HepG2 (cell line): Measurements from ENCODE around the gene EGFR. TPM values are rescaled to one million over a fixed set of nuclear protein-coding genes. Genes with fewer than 3 reads are reported as not detected.

ENCODE experiments used
- ELF3 ChIP-seq: IDR thresholded peaks from 2 replicates; pipeline ENCODE4 v1.6.1; 2016; ENCODE audit warnings: missing genetic modification reagents, missing compliant biosample characterization
- HNF4G ChIP-seq, 2 experiments: sonication (generic) in 1 of 2; formaldehyde crosslinking in 1 of 2; IDR thresholded peaks; 2 replicates each; pipeline versions ENCODE4 v1.4.0 to v1.6.1; 2011 to 2020; ENCODE audit warnings: borderline replicate concordance in 2 of 2, low read depth in 2 of 2, mild to moderate bottlenecking in 2 of 2, low read length in 1 of 2, missing genetic modification reagents in 1 of 2, moderate library complexity in 1 of 2
- HNRNPLL ChIP-seq: fragments of 200-400 bp; formaldehyde crosslinking; IDR thresholded peaks from 2 replicates; pipeline ENCODE4 v1.6.1; 2017; ENCODE audit warnings: mild to moderate bottlenecking, low read depth, low read length; ENCODE audit not compliant: poor library complexity, severe bottlenecking
- KDM2A ChIP-seq: sonication (generic); formaldehyde crosslinking; IDR thresholded peaks from 2 replicates; pipeline ENCODE4 v1.4.0; 2020; ENCODE audit warnings: low read depth, missing genetic modification reagents, borderline replicate concordance
- NCOA2 ChIP-seq: sonication (generic); formaldehyde crosslinking; IDR thresholded peaks from 2 replicates; pipeline ENCODE4 v1.8.0; 2022; ENCODE audit warnings: inconsistent platforms
- POLR2AphosphoS2 ChIP-seq: IDR thresholded peaks from 2 replicates; pipeline ENCODE4 v1.6.1; 2011; ENCODE audit warnings: low read depth, low read length, improper control_type of control experiment
- SRF ChIP-seq: IDR thresholded peaks from 2 replicates; pipeline ENCODE4 v1.6.1; 2011; ENCODE audit warnings: mild to moderate bottlenecking, low read depth, low read length, moderate library complexity
- SUZ12 ChIP-seq: fragments of 150-350 bp; IDR thresholded peaks from 2 replicates; pipeline ENCODE4 v1.6.1; 2014; ENCODE audit warnings: low read depth, low read length
- THAP7 ChIP-seq: sonication (generic); formaldehyde crosslinking; IDR thresholded peaks from 2 replicates; pipeline ENCODE4 v1.8.1; 2023; ENCODE audit warnings: mild to moderate bottlenecking, missing genetic modification reagents
- WIZ ChIP-seq: sonication (generic); formaldehyde crosslinking; IDR thresholded peaks from 2 replicates; pipeline ENCODE4 v1.5.1; 2020; ENCODE audit warnings: mild to moderate bottlenecking, missing genetic modification reagents
- ZBTB20 ChIP-seq: sonication (generic); formaldehyde crosslinking; IDR thresholded peaks from 2 replicates; pipeline ENCODE4 v1.8.1; 2023; ENCODE audit warnings: missing genetic modification reagents, low read depth, mild to moderate bottlenecking, borderline replicate concordance
- ZBTB39 ChIP-seq: sonication (generic); formaldehyde crosslinking; IDR thresholded peaks from 2 replicates; pipeline ENCODE4 v1.5.0; 2020; ENCODE audit warnings: missing genetic modification reagents
- ZNF260 ChIP-seq: sonication (generic); formaldehyde crosslinking; IDR thresholded peaks from 2 replicates; pipeline ENCODE4 v1.4.0; 2020; ENCODE audit warnings: missing genetic modification reagents, low read depth, mild to moderate bottlenecking, borderline replicate concordance
- ZNF280B ChIP-seq: sonication (generic); formaldehyde crosslinking; IDR thresholded peaks from 2 replicates; pipeline ENCODE4 v1.5.0; 2020; ENCODE audit warnings: missing genetic modification reagents, mild to moderate bottlenecking, borderline replicate concordance
- ZNF883 ChIP-seq: sonication (generic); formaldehyde crosslinking; IDR thresholded peaks from 2 replicates; pipeline ENCODE4 v1.5.1; 2020; ENCODE audit warnings: mild to moderate bottlenecking, missing genetic modification reagents; ENCODE audit errors: not compliant biosample characterization
- ZSCAN25 ChIP-seq: sonication (generic); formaldehyde crosslinking; IDR thresholded peaks from 2 replicates; pipeline ENCODE4 v1.8.0; 2022; ENCODE audit warnings: mild to moderate bottlenecking, missing genetic modification reagents
- polyA plus RNA-seq, 8 experiments: library from polyadenylated mRNA; depleted of rRNA in 3 of 8; stranded (reverse) in 7 of 8; unstranded in 1 of 8; fragments of >200 nt; fragmentation: Illumina TruSeq in 4 of 8; extraction: Trizol in 4 of 8; gene quantifications; 2 replicates each; pipeline versions ENCODE4 v1.2.1 to v1.2.3, GENCODE V29; 2011 to 2016; ENCODE audit warnings: low read depth in 4 of 8, missing spikeins in 1 of 8, mixed read lengths in 1 of 8; ENCODE audit not compliant: insufficient read depth in 1 of 8
- total RNA-seq, 5 experiments: library from RNA; depleted of rRNA; stranded (reverse); fragments of >200 nt; fragmentation: Illumina TruSeq; extraction: Trizol; gene quantifications; 2 replicates each; pipeline ENCODE4 v1.2.3, GENCODE V29; 2016; ENCODE audit warnings: low read depth in 1 of 5
- TF ChIP-seq, protein P1 (sequence below): sonication (generic); formaldehyde crosslinking; IDR thresholded peaks from 2 replicates; pipeline ENCODE4 v1.9.0; 2021; ENCODE audit warnings: missing genetic modification reagents, mild to moderate bottlenecking, borderline replicate concordance
- TF ChIP-seq, protein P2 (sequence below): sonication (generic); formaldehyde crosslinking; IDR thresholded peaks from 2 replicates; pipeline ENCODE4 v1.4.0; 2020; ENCODE audit warnings: missing genetic modification reagents
- TF ChIP-seq, protein P3 (sequence below): sonication (generic); formaldehyde crosslinking; IDR thresholded peaks from 2 replicates; pipeline ENCODE4 v1.4.0; 2020; ENCODE audit warnings: missing genetic modification reagents

Gene EGFR
- total and polyA plus RNA-seq, 2 of the 13 experiments (the other 11 are each of a cell fraction or from before 2014, with no cell fraction given) = 7.0 to 10.0 TPM

GRCh38 chr7:55077561-55078410 is 59.0 kb downstream of the EGFR start (continued):
- TF ChIP-seq ZBTB39 (CRISPR knock-in tag) (no peak), THAP7 (no peak), NCOA2 (peak; percentile 58), WIZ (CRISPR knock-in tag) (no peak), POLR2AphosphoS2 (no peak), ZSCAN25 (CRISPR knock-in tag) (peak; percentile 80; the same call in 1 of the 2 replicates), ZNF883 (CRISPR knock-in tag) (peak; percentile 28), ZNF280B (CRISPR knock-in tag) (no peak), ZBTB20 (CRISPR knock-in tag) (0 out of 2 replicates have a peak, but pooled peaks have one; percentile 27), SUZ12 (no peak), ZNF260 (CRISPR knock-in tag) (no peak), HNRNPLL (peak; percentile 32), ELF3 (CRISPR knock-in tag) (peak; percentile 67), HNF4G (IDR thresholded peaks at IDR 0.05; ENCODE audit: borderline replicate concordance, low read depth, low read length) (peak; percentile 66), HNF4G (CRISPR knock-in tag; IDR thresholded peaks at IDR 0.05; ENCODE audit: borderline replicate concordance, low read depth) (peak; percentile 84; the same call in 1 of the 2 replicates), KDM2A (CRISPR knock-in tag) (no peak; the same call in 1 of the 2 replicates), SRF (no peak)
- TF ChIP-seq, protein P1, sequence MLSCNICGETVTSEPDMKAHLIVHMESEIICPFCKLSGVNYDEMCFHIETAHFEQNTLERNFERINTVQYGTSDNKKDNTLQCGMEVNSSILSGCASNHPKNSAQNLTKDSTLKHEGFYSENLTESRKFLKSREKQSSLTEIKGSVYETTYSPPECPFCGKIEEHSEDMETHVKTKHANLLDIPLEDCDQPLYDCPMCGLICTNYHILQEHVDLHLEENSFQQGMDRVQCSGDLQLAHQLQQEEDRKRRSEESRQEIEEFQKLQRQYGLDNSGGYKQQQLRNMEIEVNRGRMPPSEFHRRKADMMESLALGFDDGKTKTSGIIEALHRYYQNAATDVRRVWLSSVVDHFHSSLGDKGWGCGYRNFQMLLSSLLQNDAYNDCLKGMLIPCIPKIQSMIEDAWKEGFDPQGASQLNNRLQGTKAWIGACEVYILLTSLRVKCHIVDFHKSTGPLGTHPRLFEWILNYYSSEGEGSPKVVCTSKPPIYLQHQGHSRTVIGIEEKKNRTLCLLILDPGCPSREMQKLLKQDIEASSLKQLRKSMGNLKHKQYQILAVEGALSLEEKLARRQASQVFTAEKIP (CRISPR knock-in tag) = no peak
- TF ChIP-seq, protein P2, sequence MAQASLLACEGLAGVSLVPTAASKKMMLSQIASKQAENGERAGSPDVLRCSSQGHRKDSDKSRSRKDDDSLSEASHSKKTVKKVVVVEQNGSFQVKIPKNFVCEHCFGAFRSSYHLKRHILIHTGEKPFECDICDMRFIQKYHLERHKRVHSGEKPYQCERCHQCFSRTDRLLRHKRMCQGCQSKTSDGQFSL (CRISPR knock-in tag) = peak; percentile 79; the same call in 1 of the 2 replicates
- TF ChIP-seq, protein P3, sequence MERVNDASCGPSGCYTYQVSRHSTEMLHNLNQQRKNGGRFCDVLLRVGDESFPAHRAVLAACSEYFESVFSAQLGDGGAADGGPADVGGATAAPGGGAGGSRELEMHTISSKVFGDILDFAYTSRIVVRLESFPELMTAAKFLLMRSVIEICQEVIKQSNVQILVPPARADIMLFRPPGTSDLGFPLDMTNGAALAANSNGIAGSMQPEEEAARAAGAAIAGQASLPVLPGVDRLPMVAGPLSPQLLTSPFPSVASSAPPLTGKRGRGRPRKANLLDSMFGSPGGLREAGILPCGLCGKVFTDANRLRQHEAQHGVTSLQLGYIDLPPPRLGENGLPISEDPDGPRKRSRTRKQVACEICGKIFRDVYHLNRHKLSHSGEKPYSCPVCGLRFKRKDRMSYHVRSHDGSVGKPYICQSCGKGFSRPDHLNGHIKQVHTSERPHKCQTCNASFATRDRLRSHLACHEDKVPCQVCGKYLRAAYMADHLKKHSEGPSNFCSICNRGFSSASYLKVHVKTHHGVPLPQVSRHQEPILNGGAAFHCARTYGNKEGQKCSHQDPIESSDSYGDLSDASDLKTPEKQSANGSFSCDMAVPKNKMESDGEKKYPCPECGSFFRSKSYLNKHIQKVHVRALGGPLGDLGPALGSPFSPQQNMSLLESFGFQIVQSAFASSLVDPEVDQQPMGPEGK (CRISPR knock-in tag) = peak; percentile 65
